NCI-H1436 (cell line): ENCODE measurements around the gene GAGE12D.
"Not testable (repeated sequence)": the region's sequence is repeated elsewhere in the genome, so short reads cannot be mapped to it uniquely, and the experiment has no call there.

Experiments used
- DNase-seq: peaks from one replicate; lab custom pipeline; 2025; lab: John Stamatoyannopoulos, UW

Gene GAGE12D

GRCh38 chrX:49541433-49541832 lies at the start of gene GAGE12D:
Gene GAGE12D, plus strand, starts transcription at chrX:49541733. Its CDS starts 1,155 bp downstream, at chrX:49542888.
- DNase-seq, result not testable (repeated sequence)

GRCh38 chrX:49531877-49532276 lies 9.7 kb upstream of the GAGE12D start, which contains the start of gene GAGE12C:
Gene GAGE12C, plus strand, starts transcription at chrX:49532177. Its CDS starts 1,155 bp downstream, at chrX:49533332.
- not testable (repeated sequence) for DNase-seq

GRCh38 chrX:49550989-49551388 lies 9.5 kb downstream of the GAGE12D start, which contains the start of gene GAGE12E:
Gene GAGE12E, plus strand, starts transcription at chrX:49551289. Its CDS starts 1,155 bp downstream, at chrX:49552444.
- DNase-seq, result not testable (repeated sequence)

GRCh38 chrX:49560542-49560941 lies 19.0 kb downstream of the GAGE12D start, which contains the start of gene GAGE12F:
Gene GAGE12F, plus strand, starts transcription at chrX:49560842. Its CDS starts 1,155 bp downstream, at chrX:49561997.
- not testable (repeated sequence) for DNase-seq

- not testable (repeated sequence) for DNase-seq
Measured at GRCh38 chrX:49568728-49569127, 27.2 kb downstream of the GAGE12D start.

GRCh38 chrX:49569152-49569551 lies 27.6 kb downstream of the GAGE12D start:
- not testable (repeated sequence) for DNase-seq

- DNase-seq, result not testable (repeated sequence)
Measured at GRCh38 chrX:49570100-49570499, 28.6 kb downstream of the GAGE12D start, which contains the start of gene GAGE12G. Gene GAGE12G, plus strand, starts transcription at chrX:49570400. Its CDS starts 1,155 bp downstream, at chrX:49571555.

- DNase-seq, result not testable (repeated sequence)
Measured at GRCh38 chrX:49579649-49580048, 38.1 kb downstream of the GAGE12D start, which contains the start of gene GAGE12H. Gene GAGE12H, plus strand, starts transcription at chrX:49579949. Its CDS starts 1,155 bp downstream, at chrX:49581104.

GRCh38 chrX:49589196-49589595 lies 47.7 kb downstream of the GAGE12D start, which contains the start of gene GAGE2A:
Gene GAGE2A, plus strand, starts transcription at chrX:49589496. Its CDS starts 1,155 bp downstream, at chrX:49590651.
- not testable (repeated sequence) for DNase-seq

- not testable (repeated sequence) for DNase-seq
Measured at GRCh38 chrX:49589769-49590478, 48.4 kb downstream of the GAGE12D start.

GRCh38 chrX:49590488-49590887 lies 49.0 kb downstream of the GAGE12D start:
- DNase-seq, result not testable (repeated sequence)
